ENCODE measurements around the gene SIRPG.

SIRPG gene

DNA sequence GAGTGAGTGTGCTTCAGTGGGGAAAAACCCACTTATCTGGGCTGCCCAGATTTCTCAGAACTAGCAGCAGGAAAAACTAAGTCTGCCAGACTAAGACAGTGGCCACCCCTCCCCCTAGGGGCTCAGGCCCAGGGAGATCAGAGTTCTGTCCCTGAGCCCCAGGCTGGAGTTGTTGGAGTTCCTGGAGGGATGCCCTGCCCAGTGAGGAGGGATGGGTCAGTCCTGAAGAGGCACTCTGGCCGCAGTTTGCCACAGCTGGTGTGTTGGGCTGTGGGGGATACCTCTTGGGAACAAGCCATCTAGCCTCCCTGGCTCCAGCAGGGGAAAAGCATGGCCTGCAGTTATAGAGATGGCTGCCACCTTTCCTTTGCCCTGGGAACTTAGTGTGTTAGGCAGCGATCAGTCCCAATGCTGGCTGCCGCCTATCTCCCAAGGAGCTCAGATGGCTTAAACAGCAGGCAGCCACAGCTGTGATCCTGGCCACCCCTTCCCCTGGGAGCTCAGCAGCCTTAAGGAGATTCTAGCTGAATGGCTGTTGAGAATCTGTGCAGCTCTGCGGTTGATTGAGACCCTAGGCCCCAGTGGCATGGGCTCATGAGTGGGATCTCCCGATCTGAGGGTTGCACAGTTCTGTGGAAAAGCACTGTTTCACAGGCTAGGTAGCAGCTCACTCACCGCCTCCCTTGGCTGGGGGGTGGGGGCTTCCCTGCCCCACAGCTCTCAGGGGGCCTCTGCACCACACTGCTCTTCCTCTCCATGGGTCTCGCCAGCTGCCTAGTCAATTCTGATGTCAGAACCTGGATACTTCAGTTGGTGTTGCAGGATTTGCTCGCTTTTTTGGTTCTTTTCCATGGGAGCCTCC is 13.2 kb downstream of the SIRPG start:
- TF ChIP-seq CREB1 (IDR thresholded peaks at IDR 0.05; ENCODE audit: low read depth) (no peak), YY1 (IDR thresholded peaks at IDR 0.05; ENCODE audit: low read depth) (no peak), EP300 (IDR thresholded peaks at IDR 0.05; ENCODE audit: borderline replicate concordance) (no peak), TCF12 (IDR thresholded peaks at IDR 0.05; ENCODE audit: low read depth) (no peak), ZBTB7A (IDR thresholded peaks at IDR 0.05; ENCODE audit: low read depth) (no peak), RAD21 (IDR thresholded peaks at IDR 0.05; ENCODE audit: low read depth) (no peak), TEAD4 (IDR thresholded peaks at IDR 0.05) (no peak), CEBPB (IDR thresholded peaks at IDR 0.05) (no peak), TAF1 (IDR thresholded peaks at IDR 0.05; ENCODE audit: low read depth) (no peak), NFIC (IDR thresholded peaks at IDR 0.05) (no peak), FOXM1 (IDR thresholded peaks at IDR 0.05; ENCODE audit: borderline replicate concordance, low read depth) (no peak)
- TF ChIP-seq, protein P1, sequence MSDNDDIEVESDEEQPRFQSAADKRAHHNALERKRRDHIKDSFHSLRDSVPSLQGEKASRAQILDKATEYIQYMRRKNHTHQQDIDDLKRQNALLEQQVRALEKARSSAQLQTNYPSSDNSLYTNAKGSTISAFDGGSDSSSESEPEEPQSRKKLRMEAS (IDR thresholded peaks at IDR 0.05): no peak
- TF ChIP-seq, protein P2, sequence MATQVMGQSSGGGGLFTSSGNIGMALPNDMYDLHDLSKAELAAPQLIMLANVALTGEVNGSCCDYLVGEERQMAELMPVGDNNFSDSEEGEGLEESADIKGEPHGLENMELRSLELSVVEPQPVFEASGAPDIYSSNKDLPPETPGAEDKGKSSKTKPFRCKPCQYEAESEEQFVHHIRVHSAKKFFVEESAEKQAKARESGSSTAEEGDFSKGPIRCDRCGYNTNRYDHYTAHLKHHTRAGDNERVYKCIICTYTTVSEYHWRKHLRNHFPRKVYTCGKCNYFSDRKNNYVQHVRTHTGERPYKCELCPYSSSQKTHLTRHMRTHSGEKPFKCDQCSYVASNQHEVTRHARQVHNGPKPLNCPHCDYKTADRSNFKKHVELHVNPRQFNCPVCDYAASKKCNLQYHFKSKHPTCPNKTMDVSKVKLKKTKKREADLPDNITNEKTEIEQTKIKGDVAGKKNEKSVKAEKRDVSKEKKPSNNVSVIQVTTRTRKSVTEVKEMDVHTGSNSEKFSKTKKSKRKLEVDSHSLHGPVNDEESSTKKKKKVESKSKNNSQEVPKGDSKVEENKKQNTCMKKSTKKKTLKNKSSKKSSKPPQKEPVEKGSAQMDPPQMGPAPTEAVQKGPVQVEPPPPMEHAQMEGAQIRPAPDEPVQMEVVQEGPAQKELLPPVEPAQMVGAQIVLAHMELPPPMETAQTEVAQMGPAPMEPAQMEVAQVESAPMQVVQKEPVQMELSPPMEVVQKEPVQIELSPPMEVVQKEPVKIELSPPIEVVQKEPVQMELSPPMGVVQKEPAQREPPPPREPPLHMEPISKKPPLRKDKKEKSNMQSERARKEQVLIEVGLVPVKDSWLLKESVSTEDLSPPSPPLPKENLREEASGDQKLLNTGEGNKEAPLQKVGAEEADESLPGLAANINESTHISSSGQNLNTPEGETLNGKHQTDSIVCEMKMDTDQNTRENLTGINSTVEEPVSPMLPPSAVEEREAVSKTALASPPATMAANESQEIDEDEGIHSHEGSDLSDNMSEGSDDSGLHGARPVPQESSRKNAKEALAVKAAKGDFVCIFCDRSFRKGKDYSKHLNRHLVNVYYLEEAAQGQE (IDR thresholded peaks at IDR 0.05; ENCODE audit: low read depth): no peak

DNA sequence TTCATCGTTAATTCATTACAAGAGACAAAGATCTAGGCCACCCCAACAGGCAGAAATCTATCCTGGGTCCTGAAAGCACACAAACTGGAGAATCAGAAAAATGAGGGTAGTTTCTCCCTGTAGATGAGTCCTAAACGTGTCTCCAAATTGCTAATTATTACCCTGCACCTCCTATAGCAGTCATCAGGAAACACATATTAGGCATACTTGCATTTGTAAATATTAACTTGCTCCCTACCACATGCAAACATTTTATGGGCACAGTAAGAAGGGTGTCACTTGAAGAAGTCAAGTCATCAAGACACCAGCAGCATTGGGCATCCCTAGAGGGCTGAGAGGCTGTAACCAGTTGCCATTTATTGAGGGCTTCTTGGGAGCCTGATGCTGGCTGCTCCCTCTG is 19.8 kb downstream of the SIRPG start:
- no peak for TF ChIP-seq EP300 (IDR thresholded peaks at IDR 0.05; ENCODE audit: borderline replicate concordance)
- no peak for TF ChIP-seq ZBTB7A (IDR thresholded peaks at IDR 0.05; ENCODE audit: low read depth)
- TF ChIP-seq, protein P3, sequence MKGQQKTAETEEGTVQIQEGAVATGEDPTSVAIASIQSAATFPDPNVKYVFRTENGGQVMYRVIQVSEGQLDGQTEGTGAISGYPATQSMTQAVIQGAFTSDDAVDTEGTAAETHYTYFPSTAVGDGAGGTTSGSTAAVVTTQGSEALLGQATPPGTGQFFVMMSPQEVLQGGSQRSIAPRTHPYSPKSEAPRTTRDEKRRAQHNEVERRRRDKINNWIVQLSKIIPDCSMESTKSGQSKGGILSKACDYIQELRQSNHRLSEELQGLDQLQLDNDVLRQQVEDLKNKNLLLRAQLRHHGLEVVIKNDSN (IDR thresholded peaks at IDR 0.05): no peak
- TF ChIP-seq EGR1 (IDR thresholded peaks at IDR 0.05): no peak
- no peak for TF ChIP-seq TAF1 (IDR thresholded peaks at IDR 0.05; ENCODE audit: low read depth)
- no peak for TF ChIP-seq TCF12 (IDR thresholded peaks at IDR 0.05; ENCODE audit: low read depth)
- TF ChIP-seq TEAD4 (IDR thresholded peaks at IDR 0.05): no peak
- TF ChIP-seq YY1 (IDR thresholded peaks at IDR 0.05; ENCODE audit: low read depth): no peak
- TF ChIP-seq, protein P2 (IDR thresholded peaks at IDR 0.05; ENCODE audit: low read depth): no peak
- TF ChIP-seq, protein P1 (IDR thresholded peaks at IDR 0.05): no peak
- no peak for TF ChIP-seq CREB1 (IDR thresholded peaks at IDR 0.05; ENCODE audit: low read depth)
- no peak for TF ChIP-seq FOXM1 (IDR thresholded peaks at IDR 0.05; ENCODE audit: borderline replicate concordance, low read depth)
- no peak for TF ChIP-seq RAD21 (IDR thresholded peaks at IDR 0.05; ENCODE audit: low read depth)

DNA sequence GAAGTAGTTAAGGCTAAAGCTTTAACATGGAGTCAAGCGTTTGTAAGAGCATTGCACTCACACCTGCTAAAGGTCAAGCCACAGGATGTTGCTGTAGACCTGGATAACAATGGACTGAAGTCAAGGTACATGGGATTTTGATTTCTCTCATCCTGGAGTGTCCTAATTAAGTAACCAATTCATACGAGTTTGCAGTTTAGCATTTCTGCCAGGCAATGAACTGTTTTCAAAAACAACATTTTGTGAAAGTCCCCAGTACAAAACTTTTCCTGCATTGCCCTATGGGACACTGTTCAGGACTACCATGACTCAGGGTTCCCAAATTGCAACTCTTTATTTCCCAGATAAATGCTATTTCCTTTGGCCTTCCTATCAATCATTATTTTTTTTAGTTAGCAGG is 20.4 kb downstream of the SIRPG start:
- TF ChIP-seq NFIC (IDR thresholded peaks at IDR 0.05) (no peak), CREB1 (IDR thresholded peaks at IDR 0.05; ENCODE audit: low read depth) (no peak), TCF12 (IDR thresholded peaks at IDR 0.05; ENCODE audit: low read depth) (no peak), EGR1 (IDR thresholded peaks at IDR 0.05) (no peak), FOXM1 (IDR thresholded peaks at IDR 0.05; ENCODE audit: borderline replicate concordance, low read depth) (no peak), ZBTB7A (IDR thresholded peaks at IDR 0.05; ENCODE audit: low read depth) (no peak), RAD21 (IDR thresholded peaks at IDR 0.05; ENCODE audit: low read depth) (no peak), TAF1 (IDR thresholded peaks at IDR 0.05; ENCODE audit: low read depth) (no peak), EP300 (IDR thresholded peaks at IDR 0.05; ENCODE audit: borderline replicate concordance) (no peak), YY1 (IDR thresholded peaks at IDR 0.05; ENCODE audit: low read depth) (no peak)
- TF ChIP-seq, protein P2 (IDR thresholded peaks at IDR 0.05; ENCODE audit: low read depth): no peak
- TF ChIP-seq, protein P3 (IDR thresholded peaks at IDR 0.05): no peak

DNA sequence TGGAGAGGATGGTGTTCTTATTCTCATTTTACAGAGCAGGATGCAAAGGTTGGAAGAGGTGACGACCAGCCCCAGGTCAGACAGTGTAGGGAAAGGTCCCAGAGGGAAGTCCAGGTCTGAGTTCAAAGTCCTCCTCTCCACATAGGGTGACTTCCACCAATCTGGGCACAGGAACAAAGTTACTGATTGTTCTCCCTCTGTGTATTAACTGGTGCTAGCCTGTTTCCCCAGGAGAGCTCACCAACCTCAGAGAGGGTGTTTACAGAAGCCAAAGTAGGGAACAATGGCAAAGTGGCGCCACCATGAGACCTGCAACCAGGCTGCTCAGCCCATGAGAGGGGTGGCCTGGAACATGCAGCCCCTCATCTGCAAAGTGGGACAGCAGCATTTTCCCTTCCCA is 21.0 kb downstream of the SIRPG start:
- TF ChIP-seq, protein P1 (IDR thresholded peaks at IDR 0.05): no peak
- TF ChIP-seq YY1 (IDR thresholded peaks at IDR 0.05; ENCODE audit: low read depth) (no peak), ZBTB7A (IDR thresholded peaks at IDR 0.05; ENCODE audit: low read depth) (no peak), TAF1 (IDR thresholded peaks at IDR 0.05; ENCODE audit: low read depth) (no peak), EP300 (IDR thresholded peaks at IDR 0.05; ENCODE audit: borderline replicate concordance) (no peak), CEBPB (IDR thresholded peaks at IDR 0.05) (no peak), FOXM1 (IDR thresholded peaks at IDR 0.05; ENCODE audit: borderline replicate concordance, low read depth) (no peak), RAD21 (IDR thresholded peaks at IDR 0.05; ENCODE audit: low read depth) (no peak), NFIC (IDR thresholded peaks at IDR 0.05) (no peak)
- TF ChIP-seq, protein P2 (IDR thresholded peaks at IDR 0.05; ENCODE audit: low read depth): no peak
